HG02981 (cell line): ENCODE data around the gene MAP2K5.

Experiments
- ATAC-seq: cut with Tn5 transposase; IDR thresholded peaks from one replicate; pipeline ENCODE4 v1.9.1; 2021; ENCODE audit warnings: mild to moderate bottlenecking, moderate library complexity; ENCODE audit not compliant: unreplicated experiment

MAP2K5 gene

DNA sequence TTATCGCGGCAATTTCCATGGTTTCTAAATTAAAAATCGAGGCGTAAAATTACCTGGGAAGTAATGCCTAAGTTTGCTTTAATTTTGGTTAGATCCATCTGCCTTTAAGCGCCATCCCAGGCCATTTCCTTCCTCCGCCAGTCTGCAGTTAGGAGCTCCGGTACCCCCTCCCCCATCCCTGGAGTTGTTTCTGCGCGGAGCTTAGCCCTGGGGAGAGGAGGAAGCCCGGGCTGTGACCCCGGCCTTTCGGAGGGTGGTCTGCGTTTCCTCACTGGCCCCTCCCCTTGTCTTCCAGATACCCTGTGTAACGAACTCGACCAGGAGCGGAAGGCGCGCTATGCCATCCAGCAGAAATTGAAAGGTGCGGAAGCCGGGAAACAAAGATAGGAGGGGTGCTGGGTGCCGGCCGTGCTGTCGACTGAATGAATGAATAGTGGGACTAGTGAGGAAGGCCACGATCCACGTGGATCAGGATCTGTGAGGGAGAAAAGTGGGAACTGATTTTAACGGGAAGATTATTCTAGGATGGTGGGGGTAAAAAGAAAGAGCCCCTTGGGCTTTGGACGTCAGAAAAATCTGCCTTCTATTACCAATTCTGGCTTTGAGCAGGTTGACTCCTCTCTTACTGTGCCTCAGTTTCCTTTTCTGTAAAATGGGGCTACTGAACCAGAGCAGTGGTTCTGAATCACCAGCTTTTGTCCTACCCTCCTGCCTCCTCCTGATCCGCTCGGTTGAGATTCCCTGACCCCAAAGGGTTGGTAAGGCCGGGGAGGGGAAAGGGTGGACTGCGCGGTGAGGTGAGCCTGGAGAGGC lies 290.6 kb downstream of the MAP2K5 start:
- ATAC-seq = no peak

DNA sequence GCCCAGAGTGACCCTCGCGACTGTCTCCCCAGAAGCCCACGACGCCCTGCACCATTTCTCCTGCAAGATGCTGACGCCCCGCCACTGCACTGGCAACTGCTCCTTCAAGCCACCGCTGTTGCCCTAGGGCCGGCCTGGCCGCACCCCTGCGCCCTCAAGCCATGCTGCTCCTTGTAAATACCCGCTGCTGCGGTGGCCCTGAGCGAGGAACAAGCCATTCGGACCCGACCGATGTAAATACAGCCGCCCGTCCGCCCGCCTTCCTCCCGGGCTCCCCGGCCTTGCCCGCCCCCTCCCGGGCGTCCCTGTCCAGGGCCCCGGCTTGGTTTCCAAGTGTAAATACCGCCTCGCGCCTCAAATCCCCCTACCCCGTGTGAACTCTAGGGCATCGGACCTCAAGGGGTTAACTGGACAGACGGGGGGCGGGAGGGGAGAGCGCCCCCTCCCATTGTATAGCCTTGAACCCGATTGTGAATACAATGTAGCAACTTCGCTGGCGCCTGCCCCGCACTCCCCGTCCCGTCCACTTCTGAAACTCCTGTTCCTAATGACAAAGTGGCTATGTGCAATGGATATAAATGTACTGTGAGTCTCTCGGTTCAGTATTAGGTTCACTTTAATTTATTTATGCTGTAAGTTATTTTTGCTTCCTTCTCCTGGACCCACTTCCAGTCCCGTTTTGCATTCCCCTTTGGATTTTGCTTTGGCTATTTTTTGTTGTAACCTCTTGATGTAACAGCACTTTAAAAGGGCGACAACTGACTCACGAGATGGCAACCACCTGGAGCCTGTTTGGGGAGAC lies 291.4 kb downstream of the MAP2K5 start:
- ATAC-seq = no peak

DNA sequence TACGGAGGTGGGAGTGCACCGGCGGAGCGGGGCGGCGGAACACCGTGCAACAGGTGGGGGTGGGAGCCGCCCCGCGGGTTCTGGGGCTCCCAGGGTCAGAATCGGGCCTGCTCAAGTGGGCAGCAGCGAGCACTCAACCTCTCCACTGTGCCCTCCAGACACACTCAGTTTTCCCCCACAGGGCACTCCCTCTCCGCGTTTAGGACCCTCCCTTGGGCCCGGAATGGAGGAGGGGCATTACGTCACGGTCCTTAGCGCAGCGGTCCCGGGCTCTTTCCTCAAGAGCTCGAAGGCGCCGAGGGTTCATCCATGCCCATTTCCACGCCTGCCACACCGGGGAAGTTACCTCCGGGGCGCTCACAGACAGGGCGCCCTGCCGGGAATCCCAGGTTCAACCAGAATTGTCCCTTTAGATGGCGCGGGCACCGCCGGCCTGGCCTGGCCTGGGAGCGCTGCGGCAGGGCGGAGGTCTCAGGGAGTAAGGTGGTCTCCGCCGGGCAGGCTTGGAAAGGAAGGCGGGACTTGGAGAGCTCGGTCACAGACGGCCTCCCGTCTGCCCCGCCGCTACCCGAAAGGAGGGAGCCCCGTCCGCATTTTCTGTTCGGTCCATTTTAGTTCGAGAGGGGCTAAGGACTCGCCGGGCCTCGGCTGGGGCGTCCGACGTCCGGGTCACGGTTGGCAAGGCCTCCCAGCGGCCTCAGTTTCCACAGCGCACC lies 292.2 kb downstream of the MAP2K5 start:
- no peak for ATAC-seq

DNA sequence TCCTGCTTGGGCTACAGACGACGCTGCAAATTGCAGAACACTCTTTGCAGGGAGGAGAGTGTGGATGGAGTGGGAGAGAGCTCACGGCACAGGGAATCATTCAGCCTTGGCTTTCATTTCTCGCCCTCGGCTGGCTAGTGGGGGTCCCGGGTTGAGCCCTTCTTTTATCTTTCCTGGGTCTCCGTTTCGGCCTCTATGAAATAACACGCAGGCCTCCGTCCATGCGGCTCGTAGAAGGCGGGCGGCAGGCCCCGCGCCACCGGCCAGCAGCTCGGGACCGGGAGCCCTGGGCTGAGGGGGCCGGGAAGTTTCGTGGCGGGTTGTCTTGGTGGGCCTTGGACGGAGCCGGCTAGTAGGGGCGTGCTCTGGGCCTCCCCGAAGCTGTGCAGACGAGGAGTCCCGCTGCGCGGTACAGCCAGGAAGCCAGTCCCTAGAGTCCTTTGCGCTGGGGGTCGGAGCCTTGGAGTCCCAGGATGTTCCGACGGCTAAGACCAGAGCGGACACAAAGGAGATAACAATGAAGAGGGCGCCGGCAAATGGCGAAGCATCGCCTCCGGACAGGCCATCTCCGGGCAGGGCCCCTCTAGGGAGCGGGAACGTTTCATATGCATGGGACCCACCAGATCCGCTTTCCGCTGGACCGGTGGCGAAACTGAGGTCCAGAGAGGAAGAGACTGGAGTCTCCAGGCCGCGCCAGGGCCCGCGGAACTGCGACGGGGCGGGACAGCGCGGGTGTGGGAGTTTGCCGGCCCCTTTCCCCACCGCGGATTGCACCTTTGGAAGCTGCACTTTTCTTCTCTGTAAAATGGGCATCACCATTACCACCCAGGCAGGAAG lies 293.0 kb downstream of the MAP2K5 start:
- no peak for ATAC-seq

DNA sequence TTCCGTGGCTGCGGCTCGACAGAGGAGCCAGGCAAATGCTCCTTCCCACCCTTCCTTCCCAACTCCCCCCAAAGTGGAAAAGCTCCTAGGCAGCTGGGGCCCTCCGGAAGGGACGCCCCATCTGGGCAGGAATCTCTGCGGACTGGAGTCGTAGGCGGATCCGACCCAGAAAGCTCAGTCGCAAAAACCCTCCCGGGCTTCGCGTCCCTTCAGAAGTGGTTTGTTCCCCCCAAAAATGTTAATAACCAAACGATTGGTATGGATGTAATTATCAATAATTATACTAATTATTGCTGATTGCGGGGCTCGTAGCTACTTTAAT lies 293.6 kb downstream of the MAP2K5 start:
- ATAC-seq = no peak

DNA sequence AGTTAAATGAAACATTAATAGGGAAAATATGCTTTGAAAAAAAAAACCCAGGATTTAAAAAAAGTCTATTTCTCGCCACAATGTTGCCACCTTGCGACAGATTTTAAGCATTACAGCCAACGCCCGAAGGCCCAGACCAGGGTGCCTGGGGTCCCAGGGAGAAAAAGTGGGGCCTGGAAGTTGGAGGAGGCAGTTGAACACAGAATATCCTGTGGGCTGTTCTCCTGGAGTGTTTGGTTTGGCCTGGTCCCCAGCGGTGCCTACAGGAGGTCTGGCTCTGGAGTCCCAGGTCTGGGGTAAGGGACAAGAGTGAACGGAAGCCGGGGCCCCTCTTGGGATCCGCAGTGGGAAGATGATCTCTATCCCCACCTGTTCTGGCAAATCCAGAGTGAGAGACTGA lies 294.0 kb downstream of the MAP2K5 start:
- no peak for ATAC-seq

DNA sequence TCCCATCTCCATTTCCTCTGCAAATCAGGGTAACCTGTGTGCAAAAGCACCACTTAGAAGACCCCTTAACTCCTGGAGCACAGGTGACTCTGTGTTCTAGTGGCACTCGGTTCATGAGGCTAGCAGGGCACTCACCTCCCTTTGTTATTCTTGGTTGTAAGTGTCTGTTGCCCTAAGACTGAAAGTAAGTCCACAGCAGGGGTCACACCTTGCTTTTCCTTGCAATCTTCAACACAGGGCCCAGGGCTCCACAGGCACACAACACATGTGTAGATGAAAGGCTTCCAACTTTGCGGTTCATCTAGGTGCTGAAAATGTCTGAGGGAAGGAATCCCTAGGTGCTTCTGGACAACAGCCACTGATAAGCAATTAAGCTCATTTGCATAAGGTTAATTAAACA lies 294.5 kb downstream of the MAP2K5 start:
- ATAC-seq = no peak

DNA sequence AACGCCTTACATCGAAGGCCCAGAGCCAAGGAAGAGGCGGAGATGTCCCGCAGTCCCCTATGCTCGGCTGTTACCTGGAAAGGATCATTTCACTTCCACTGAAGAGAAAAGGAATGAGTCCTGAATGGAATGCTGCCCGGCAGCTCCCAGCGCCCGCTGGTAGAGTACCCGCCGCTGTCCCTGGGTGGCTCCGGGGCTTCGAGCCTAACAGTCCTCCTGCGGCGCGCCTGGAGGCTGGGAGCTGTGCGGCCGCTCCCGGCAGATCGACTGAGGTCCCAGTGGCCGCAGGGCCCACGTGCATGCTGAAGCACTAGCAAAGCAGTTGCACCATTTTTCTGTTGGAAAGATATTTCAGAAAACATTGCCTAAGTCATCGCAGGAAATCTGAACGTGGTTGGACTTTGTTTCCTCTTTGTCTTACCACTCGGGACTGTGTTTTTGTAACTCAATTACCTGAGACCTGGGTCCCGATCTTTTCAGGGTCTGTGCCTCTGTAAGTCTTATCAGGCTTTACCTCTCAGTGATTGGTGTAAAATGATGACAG lies 296.4 kb downstream of the MAP2K5 start:
- ATAC-seq = no peak

DNA sequence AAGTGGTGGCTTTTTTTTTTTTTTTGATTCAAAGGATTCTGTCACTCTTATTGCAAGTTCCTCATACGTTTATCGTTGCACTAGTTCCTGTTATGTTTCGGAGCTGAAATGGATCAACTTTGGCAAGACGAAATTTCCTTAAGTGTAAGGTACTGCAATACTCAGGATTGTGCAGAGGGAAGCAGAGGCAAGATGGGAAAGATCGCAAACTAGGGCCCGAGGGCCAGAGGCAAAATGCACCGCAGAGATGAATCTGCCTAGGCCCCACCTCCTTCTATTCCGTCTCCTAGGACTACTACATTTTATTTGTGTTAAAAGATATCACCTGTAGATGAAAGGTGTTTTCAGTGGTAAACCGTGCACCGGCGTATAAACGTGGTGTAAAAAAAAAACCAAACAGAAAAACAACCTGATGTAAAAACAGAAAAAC lies 297.0 kb downstream of the MAP2K5 start:
- ATAC-seq = peak; percentile 6

DNA sequence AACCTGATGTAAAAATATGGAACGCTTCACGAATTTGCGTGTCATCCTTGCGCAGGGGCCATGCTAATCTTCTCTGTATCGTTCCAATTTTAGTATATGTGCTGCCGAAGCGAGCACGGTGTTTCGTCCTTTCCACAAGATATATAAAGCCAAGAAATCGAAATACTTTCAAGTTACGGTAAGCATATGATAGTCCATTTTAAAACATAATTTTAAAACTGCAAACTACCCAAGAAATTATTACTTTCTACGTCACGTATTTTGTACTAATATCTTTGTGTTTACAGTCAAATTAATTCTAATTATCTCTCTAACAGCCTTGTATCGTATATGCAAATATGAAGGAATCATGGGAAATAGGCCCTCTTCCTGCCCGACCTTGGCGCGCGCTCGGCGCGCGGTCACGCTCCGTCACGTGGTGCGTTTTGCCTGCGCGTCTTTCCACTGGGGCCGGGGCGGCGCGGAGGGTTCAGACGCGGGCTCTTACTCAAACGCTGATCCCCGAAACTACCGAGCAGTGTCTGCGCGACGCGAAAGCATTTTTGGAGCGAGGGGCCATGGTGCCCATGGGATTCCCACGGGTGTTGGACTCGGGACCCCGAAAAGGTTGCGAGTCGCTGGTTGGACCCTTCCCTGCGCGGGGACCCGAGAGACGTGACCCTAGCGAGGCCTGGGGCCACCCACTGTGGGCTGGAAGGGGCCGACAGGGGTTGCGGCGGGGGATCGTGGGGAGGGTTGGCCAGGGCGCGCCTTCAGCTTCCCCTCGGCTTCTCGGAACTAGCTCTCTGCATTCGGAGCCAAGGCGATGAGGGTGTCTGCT lies 297.6 kb downstream of the MAP2K5 start, which contains the start of gene RNU6-1:
TSS of gene RNU6-1 (minus strand) at position 117 of the 820 bp plus-strand sequence.
- peak; percentile 74 for ATAC-seq

DNA sequence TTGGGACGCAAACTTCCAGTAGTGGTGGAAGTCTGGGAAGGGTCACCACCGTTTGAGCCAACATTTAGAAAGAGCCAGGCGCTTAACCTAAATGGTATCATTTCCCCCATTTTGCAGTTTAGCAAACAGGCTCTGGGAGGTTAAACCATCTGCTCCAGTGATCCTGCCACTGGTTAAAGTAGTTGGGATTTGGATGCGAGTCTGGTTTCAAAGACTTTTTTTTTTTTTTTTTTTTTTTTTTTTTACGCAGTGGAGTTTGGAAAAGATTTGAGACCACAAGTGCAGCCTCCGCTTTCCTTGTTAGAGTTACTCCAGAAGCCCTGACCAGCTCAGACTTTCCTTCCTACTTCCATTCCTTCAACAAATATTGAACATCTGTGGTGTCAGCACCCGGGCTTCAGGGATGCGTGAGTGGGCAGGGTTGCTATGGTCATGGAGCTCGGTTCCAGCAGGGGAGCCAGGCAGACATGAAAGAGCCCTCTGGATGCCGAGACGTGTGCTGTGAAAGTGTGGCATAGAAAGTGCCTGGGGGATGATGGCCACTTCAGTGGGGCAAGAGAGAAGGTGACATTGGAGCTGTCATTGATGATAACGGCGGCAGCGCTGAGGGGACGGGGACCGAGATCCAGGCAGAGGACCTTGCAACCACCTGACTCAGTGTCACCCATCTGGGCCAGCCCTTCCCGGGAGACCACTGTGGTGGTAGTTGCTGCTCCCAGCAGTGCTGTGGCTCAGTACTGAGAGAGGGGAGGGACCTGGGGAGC lies 298.4 kb downstream of the MAP2K5 start:
- no peak for ATAC-seq

DNA sequence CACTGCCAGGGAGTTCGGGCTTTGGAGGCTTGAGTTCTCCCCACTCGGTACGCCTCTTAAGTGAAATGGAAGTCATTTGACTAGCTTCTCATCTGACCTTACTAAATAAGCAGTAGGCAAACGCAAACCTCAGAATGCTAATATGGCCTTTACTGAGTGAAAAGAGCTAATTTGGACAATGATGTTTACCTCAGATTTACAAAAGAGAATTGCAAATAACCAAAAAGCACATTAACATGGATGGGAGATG lies 298.9 kb downstream of the MAP2K5 start:
- no peak for ATAC-seq

DNA sequence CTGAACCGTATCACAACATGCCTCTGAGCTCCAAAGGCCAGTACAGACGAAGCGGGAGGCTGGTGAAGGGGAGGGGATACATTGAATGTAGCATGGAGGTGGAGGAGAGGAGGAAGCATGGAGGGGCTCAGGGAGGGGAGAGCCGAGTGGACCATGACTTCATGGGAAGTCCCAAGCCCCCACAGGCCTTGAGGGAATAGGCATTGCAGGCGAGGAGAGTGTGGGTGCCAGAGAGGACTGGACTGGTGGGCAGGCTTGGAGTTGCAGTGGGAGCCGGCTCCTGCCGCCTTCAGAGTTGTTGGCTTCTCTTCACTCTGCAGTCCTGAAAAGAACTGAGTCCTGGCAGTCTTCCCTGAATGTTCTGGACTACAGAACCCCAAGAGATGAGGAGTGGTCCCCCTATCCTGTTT lies 300.6 kb downstream of the MAP2K5 start:
- no peak for ATAC-seq

DNA sequence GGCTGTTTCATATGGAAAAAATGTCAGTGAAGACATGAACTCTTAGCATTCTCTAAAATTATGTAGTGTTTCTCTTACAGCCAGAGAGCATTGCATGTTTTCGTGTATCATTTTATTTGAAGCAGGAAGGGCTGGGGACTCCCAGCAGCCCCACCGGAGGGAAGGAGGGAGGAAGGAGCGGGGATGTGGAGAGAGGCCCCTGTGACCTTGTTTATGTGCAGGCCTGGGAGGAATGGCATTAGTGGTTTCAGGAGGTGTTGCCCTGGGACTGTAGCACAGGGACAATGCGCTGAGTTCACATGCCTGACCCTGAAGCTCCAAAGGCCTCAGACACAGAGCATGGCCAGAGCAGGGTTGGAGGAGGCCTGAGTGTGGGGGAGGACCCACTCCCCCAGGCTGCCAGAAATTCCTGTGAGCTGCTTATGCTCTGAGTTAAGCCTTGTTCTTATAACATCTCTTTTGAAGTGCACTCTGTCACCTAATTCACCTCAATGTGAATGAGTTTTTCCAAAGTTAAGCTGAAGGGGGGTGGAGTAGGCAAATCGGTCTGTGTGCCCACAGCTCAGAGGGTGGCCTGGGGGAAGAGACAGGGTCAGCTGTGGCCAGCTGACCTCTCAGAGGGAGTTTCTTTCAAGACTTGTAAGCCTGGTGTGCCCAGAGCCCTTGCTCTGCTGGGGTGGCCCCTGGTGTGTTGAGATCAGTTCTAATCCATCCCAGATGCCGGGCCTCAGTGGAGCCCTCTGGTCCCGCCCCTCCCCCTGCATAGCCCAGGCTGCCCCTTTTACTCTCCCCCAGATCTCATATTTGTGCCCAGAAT lies 301.3 kb downstream of the MAP2K5 start:
- ATAC-seq = no peak

DNA sequence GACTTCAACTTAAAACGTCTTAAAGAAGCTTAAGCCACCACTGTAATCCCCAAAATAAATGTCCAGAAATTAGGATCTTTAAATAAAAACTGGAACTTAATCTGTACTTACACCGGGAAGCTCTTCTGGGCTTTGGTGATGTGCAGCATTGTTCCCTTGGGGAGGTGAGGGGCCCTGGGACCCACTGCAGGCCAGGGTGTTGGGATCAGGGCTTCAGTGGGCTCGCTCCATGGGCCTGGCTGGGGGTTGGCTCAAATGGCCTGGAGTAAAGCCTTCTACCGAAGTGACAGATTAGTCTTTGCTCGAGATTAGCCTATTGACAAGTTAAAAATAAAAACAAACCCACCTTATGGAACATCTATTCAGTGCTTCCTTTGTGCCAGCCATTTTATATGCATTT lies 303.5 kb downstream of the MAP2K5 start:
- ATAC-seq = no peak

DNA sequence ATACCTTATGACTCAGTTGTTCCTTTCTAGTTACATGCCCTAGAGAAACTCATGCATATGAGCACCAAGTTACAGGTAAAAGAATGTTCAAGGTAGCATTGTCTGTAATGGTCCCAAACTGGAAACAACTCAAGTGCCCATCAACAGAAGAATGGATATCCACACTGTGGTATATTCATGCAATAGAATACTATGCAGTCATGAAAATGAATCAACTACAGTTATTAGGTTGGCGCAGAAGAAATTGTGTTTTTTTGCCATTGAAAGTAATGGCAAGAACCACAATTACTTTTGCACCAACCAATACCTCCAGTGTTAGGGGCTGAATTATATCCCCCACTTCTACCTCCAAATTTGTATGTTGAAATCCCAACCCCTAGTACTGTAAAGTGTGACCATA lies 307.0 kb downstream of the MAP2K5 start:
- no peak for ATAC-seq

DNA sequence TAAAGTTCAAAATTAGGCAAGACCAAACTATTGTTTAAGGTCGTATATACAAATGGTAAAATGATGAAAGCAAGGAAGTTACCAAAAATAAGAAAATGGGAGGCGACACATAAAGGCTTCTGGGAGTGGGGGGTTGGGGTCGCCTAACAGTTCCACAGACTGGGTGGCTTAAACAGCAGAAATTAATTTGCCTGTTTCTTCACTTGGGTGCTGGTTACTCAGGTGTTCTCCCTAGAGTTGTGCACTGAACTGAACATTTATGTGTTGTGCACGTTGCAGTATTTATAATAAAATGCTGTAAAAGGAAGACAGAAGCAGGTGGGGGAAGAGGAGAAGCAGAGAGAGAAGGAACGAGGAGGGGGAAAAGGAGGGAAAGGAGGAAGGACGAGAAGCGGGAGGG lies 307.8 kb downstream of the MAP2K5 start:
- no peak for ATAC-seq

DNA sequence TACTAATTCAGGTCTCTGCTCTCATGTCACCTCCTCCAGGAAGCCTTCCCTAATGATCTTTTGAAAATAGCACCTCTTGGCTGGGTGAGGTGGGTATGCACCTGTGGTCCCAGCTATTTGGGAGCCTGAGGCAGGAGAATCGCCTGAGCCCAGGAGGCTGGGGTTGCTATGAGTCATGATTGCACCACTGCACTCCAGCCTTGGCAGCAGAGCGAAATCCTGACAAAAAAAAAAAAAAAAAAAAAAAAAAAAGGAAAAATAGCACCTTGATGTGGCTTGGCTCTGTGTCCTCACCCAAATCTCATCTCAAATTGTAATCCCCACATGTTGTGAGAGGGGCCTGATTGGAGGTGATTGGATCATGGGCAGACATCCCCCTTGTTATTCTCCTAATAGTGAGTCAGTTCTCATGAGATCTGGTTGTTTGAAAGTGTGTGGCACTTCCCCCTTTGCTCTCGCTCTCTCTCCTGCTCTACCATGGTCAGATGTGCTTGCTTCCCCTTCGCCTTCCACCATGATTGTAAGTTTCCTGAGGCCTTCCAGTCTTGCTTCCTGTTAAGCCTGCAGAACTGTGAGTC lies 308.6 kb downstream of the MAP2K5 start:
- ATAC-seq = no peak
